GM23248 (cell line): Measurements from ENCODE around the gene NBR1. TPM values are rescaled to one million over a fixed set of nuclear protein-coding genes. Genes with fewer than 3 reads are reported as not detected.
A peak's percentile ranks its signal among the peaks of the same experiment; 100 is the strongest.
"Not testable (repeated sequence)": the region's sequence is repeated elsewhere in the genome, so short reads cannot be mapped to it uniquely, and the experiment has no call there.

Source experiments
- DNase-seq: peaks from one replicate; pipeline ENCODE4 v3.0.0-alpha.2; 2015
- H2AFZ ChIP-seq: fragments of 200-600 bp; sonication (generic); 2 replicates; pipeline ENCODE4 v1.6.1; 2016; ENCODE audit warnings: antibody characterized with exemption
- H3F3A ChIP-seq: fragments of 200-600 bp; sonication (generic); 2 replicates; pipeline ENCODE4 v1.6.1; 2016; ENCODE audit warnings: mild to moderate bottlenecking, antibody characterized with exemption, mixed run types; ENCODE audit not compliant: insufficient read depth
- H3K27ac ChIP-seq: fragments of 200-600 bp; sonication (generic); 2 replicates; pipeline ENCODE4 v1.5.1; 2016; ENCODE audit warnings: mild to moderate bottlenecking
- H3K27me3 ChIP-seq: fragments of 200-600 bp; sonication (generic); replicated peaks from 2 replicates; pipeline ENCODE4 v1.6.1; 2016; ENCODE audit warnings: mild to moderate bottlenecking; ENCODE audit not compliant: insufficient read depth
- H3K36me3 ChIP-seq: fragments of 200-600 bp; sonication (generic); 2 replicates; pipeline ENCODE4 v1.6.1; 2016; ENCODE audit warnings: low read depth, mild to moderate bottlenecking
- H3K4me1 ChIP-seq: fragments of 200-600 bp; sonication (generic); 2 replicates; pipeline ENCODE4 v1.6.1; 2016; ENCODE audit warnings: mild to moderate bottlenecking; ENCODE audit not compliant: insufficient read depth
- H3K4me2 ChIP-seq: fragments of 200-600 bp; sonication (generic); one replicate; pipeline ENCODE4 v1.6.1; 2016; ENCODE audit warnings: mild to moderate bottlenecking; ENCODE audit not compliant: unreplicated experiment
- H3K4me3 ChIP-seq: fragments of 200-600 bp; sonication (generic); 2 replicates; pipeline ENCODE4 v1.5.1; 2016; ENCODE audit warnings: mild to moderate bottlenecking
- H3K79me2 ChIP-seq: fragments of 200-600 bp; sonication (generic); 2 replicates; pipeline ENCODE4 v1.6.1; 2016; ENCODE audit warnings: mild to moderate bottlenecking; ENCODE audit not compliant: insufficient read depth
- H3K9ac ChIP-seq: fragments of 200-600 bp; sonication (generic); 2 replicates; pipeline ENCODE4 v1.6.1; 2016; ENCODE audit warnings: mild to moderate bottlenecking
- H3K9me2 ChIP-seq: fragments of 200-600 bp; sonication (generic); 2 replicates; pipeline ENCODE4 v1.6.1; 2016; ENCODE audit warnings: mixed run types, mild to moderate bottlenecking, moderate library complexity; ENCODE audit not compliant: insufficient read depth
- H3K9me3 ChIP-seq: fragments of 200-600 bp; sonication (generic); one replicate; pipeline ENCODE4 v1.6.1; 2017; ENCODE audit warnings: low read depth
- H4K20me1 ChIP-seq: fragments of 200-600 bp; sonication (generic); 2 replicates; pipeline ENCODE4 v1.6.0; 2016; ENCODE audit not compliant: insufficient read depth
- EZH2 ChIP-seq: fragments of 200-600 bp; sonication (generic); IDR thresholded peaks from 2 replicates; pipeline ENCODE4 v1.6.1; 2018; ENCODE audit warnings: antibody characterized with exemption, mild to moderate bottlenecking; ENCODE audit not compliant: insufficient read depth, poor library complexity, severe bottlenecking
- EZH2phosphoT487 ChIP-seq: fragments of 200-600 bp; sonication (generic); IDR thresholded peaks from 2 replicates; pipeline ENCODE4 v1.6.1; 2018; ENCODE audit warnings: antibody characterized with exemption, moderate library complexity, mild to moderate bottlenecking, low read depth; ENCODE audit not compliant: insufficient read depth
- WGBS, 2 experiments: methylation state at CpG; one replicate each; pipeline ENCODE4 v1.1.6; 2015 to 2017; ENCODE audit warnings: low lambda C conversion rate in 2 of 2, low coverage in 1 of 2; ENCODE audit errors: missing lambda C conversion rate in 2 of 2; 5-methylcytosine and 5-hydroxymethylcytosine counted together
- in situ Hi-C: fragments of 300-500 bp; cut with MboI; formaldehyde crosslinking; loops from 2 replicates; pipeline ENCODE4 v1.15.0; 2020
- polyA plus RNA-seq: library from polyadenylated mRNA; unstranded; fragments of >200 nt; fragmentation: Nextera tagmentation; extraction: Ambion mirVana; gene quantifications from 2 replicates; pipeline ENCODE4 v1.2.1, GENCODE V29; 2016
- total RNA-seq: library from RNA; depleted of rRNA; stranded (reverse); fragments of >200 nt; shearing (Covaris generic); gene quantifications from 2 replicates; pipeline ENCODE4 v1.2.3, GENCODE V29; 2014

The NBR1 gene
- total and polyA plus RNA-seq, 2 experiments from 2014 or later, result 71.6 to 109 TPM

GRCh38 chr17:43226393-43226792 lies 55.4 kb downstream of the NBR1 start:
- no peaks in the 10 kb centered on the region for H3K36me3 ChIP-seq
- H3K27me3 ChIP-seq, result no peaks in the 10 kb centered on the region
- DNase-seq, result no peak
- H3K9me2 ChIP-seq, result no peaks in the 10 kb centered on the region
- no peaks in the 10 kb centered on the region for H3F3A ChIP-seq
- H2AFZ ChIP-seq, result no peak overlapping the region
- no peak for TF ChIP-seq EZH2phosphoT487
- no peak for TF ChIP-seq EZH2
- 92 to 94% methylated on average over 7 of the region's 7 CpGs for WGBS, 2 experiments
- no peak overlapping the region for H3K9ac ChIP-seq
- H3K4me1 ChIP-seq, result no peaks in the 10 kb centered on the region
- no peaks in the 10 kb centered on the region for H3K79me2 ChIP-seq
- H4K20me1 ChIP-seq, result no peaks in the 10 kb centered on the region
- H3K9me3 ChIP-seq, result no peaks in the 10 kb centered on the region
- H3K27ac ChIP-seq, result no peak overlapping the region
- H3K4me3 ChIP-seq, result no peak overlapping the region
- no peak overlapping the region for H3K4me2 ChIP-seq
- in situ Hi-C loops, result no loop called here

DNA sequence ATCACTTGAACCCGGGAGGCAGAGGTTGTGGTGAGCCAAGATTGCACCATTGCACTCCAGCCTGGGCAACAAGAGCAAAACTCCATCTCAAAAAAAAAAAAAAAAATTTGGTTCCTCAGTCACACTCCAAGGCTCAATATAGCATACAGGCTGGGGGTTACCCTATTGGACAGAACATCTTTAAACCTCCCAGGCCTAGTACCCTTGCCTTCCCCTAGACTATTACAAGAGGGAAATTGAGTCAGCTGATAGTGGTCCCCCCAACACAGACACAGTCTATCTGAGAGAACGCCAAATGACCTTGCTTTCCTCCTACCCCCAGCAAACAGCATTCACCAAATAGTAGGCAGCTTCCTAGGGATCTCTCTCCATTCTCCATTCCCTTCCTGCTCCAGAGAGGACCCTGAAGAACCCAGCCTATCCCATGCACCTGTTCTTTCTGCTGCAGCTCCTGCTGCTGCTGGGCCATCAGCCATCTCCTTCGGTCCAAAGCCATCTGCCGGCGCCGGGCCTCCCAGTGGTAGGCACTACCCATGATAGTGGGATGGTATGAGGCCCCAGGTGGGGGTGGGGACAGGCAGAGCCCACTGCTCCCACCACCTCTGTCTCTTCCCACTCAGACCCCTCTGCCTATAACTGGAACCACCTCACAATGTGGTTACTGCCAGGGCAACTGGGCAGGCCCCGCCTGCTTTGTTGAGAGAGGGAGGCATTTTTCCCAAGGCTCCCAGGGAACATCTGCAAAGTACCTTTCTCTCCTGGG lies 57.2 kb downstream of the NBR1 start, which contains the start of gene CCDC200:
TSS of gene CCDC200 (minus strand) at position 604 of the 763 bp plus-strand sequence. CDS start at position 535, 69 bp downstream.
- H3K9me3 ChIP-seq, H3K36me3 ChIP-seq, H4K20me1 ChIP-seq, in situ Hi-C loops, H3K79me2 ChIP-seq, H3K4me2 ChIP-seq, H2AFZ ChIP-seq, DNase-seq, H3K9ac ChIP-seq, H3K9me2 ChIP-seq, H3K27me3 ChIP-seq, H3K4me3 ChIP-seq, H3K4me1 ChIP-seq, H3F3A ChIP-seq, H3K27ac ChIP-seq: not testable (repeated sequence)
- WGBS, 2 experiments, result no CpG with 5 or more reads among the region's 7 CpGs

DNA sequence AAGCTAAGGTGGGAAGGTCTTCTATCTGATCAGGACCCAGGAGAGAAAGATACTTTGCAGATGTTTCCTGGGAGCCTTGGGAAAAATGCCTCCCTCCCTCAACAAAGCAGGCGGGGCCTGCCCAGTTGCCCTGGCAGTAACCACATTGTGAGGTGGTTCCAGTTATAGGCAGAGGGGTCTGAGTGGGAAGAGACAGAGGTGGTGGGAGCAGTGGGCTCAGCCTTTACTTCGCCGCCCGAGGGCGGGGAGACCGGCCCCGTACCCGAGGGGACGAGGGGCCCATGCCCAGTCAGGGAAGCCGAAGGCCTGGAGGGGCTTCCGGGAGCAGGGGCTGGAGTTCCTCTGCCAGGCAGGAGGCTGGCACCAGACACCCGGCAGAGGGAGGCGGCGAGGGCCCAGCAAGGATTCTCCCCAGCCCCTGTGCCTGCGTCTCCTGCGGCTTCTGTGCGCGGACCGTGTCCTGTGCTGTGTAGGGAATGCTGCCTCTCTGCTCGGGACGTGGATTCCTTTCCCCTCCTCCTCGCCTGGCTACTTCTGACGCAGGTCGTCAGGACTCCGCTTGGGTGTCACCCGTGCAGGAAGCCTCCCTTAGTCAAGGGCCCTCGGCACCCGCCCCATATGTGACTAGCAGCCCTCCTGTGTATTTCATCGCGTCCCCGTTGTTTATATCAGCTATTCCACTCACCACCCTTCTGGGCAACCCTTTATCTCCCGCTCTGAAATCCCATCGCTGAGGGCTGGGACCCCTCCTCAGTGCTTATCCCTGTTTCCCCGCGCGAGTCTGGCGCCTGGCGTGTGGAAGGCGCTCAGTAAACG lies 60.4 kb downstream of the NBR1 start:
- DNase-seq, H3F3A ChIP-seq, in situ Hi-C loops, H3K4me1 ChIP-seq, H3K9me2 ChIP-seq, H3K36me3 ChIP-seq, H3K79me2 ChIP-seq, H3K27me3 ChIP-seq, H3K9me3 ChIP-seq, H4K20me1 ChIP-seq: not testable (repeated sequence)
- 0 out of 2 replicates have a peak overlapping the region, but pooled peaks have one; percentile 1 for H2AFZ ChIP-seq
- peak overlapping the region; percentile 17 for H3K9ac ChIP-seq
- WGBS, 2 experiments, result 59 to 76% methylated on average over 25 to 26 of the region's 40 CpGs
- peak overlapping the region; percentile 45 for H3K4me2 ChIP-seq
- H3K27ac ChIP-seq, result peak overlapping the region; percentile 18
- H3K4me3 ChIP-seq, result peak overlapping the region; percentile 30

GRCh38 chr17:43232021-43232699 lies 61.1 kb downstream of the NBR1 start:
- H3K36me3 ChIP-seq, H3K27me3 ChIP-seq, H4K20me1 ChIP-seq, H3K4me1 ChIP-seq, H3K9me3 ChIP-seq, H3K9me2 ChIP-seq, H3F3A ChIP-seq, in situ Hi-C loops, H3K79me2 ChIP-seq: not testable (repeated sequence)
- H3K4me3 ChIP-seq, result peak overlapping the region; percentile 30
- peak overlapping the region; percentile 18 for H3K27ac ChIP-seq
- WGBS, 2 experiments, result 72 to 75% methylated on average over 19 to 22 of the region's 24 CpGs
- peak; percentile 40 for DNase-seq
- peak overlapping the region; percentile 17 for H3K9ac ChIP-seq
- 0 out of 2 replicates have a peak overlapping the region, but pooled peaks have one; percentile 1 for H2AFZ ChIP-seq
- H3K4me2 ChIP-seq, result peak overlapping the region; percentile 45

GRCh38 chr17:43233263-43233662 lies 62.2 kb downstream of the NBR1 start:
- H3K27me3 ChIP-seq, H3K9ac ChIP-seq, H3K9me2 ChIP-seq, H2AFZ ChIP-seq, in situ Hi-C loops, H3K4me2 ChIP-seq, H3K27ac ChIP-seq, DNase-seq, H3F3A ChIP-seq, H4K20me1 ChIP-seq, H3K79me2 ChIP-seq, H3K36me3 ChIP-seq, H3K9me3 ChIP-seq, H3K4me3 ChIP-seq, H3K4me1 ChIP-seq: not testable (repeated sequence)
- 2 to 21% methylated on average over 4 to 5 of the region's 15 CpGs for WGBS, 2 experiments

GRCh38 chr17:43233877-43234276 lies 62.9 kb downstream of the NBR1 start, which contains the start of gene RNU2-1:
RNU2-1 (minus strand) TSS chr17:43233977.
- H2AFZ ChIP-seq, H3K4me2 ChIP-seq, H3K36me3 ChIP-seq, H3K9me2 ChIP-seq, H3K4me1 ChIP-seq, H4K20me1 ChIP-seq, in situ Hi-C loops, H3F3A ChIP-seq, H3K79me2 ChIP-seq, H3K9me3 ChIP-seq, H3K27ac ChIP-seq, H3K4me3 ChIP-seq, DNase-seq, H3K27me3 ChIP-seq, H3K9ac ChIP-seq: not testable (repeated sequence)
- no CpG with 5 or more reads among the region's 31 CpGs for WGBS, 2 experiments
